GM12891 (cell line): ENCODE data around the gene TXNDC8.

Experiments
- DNase-seq: peaks from one replicate; pipeline ENCODE4 v3.0.0; 2011; ENCODE audit warnings: low spot score; ENCODE audit not compliant: insufficient read length
- FAIRE-seq: peaks from 2 replicates; lab custom pipeline; 2011; peaks lifted over from hg19 to GRCh38; lab: Jason Lieb, UNC
- PAX5 ChIP-seq: IDR thresholded peaks from 2 replicates; pipeline ENCODE4 v1.6.1; 2011; ENCODE audit warnings: low read length, moderate library complexity, mild to moderate bottlenecking; ENCODE audit not compliant: insufficient read depth, severe bottlenecking
- POLR2A ChIP-seq: IDR thresholded peaks from 2 replicates; pipeline ENCODE4 v1.6.1; 2011; ENCODE audit warnings: low read depth, low read length, control low read depth
- POLR2AphosphoS5 ChIP-seq: IDR thresholded peaks from 2 replicates; pipeline ENCODE4 v1.6.1; 2011; ENCODE audit warnings: low read depth, low read length, control low read depth
- POU2F2 ChIP-seq: IDR thresholded peaks from 2 replicates; pipeline ENCODE4 v1.6.1; 2011; ENCODE audit warnings: low read depth, mild to moderate bottlenecking, control low read depth, low read length, moderate library complexity
- SPI1 ChIP-seq: IDR thresholded peaks from 2 replicates; pipeline ENCODE4 v1.6.1; 2011; ENCODE audit warnings: low read depth, low read length, control low read depth
- TAF1 ChIP-seq: IDR thresholded peaks from 2 replicates; pipeline ENCODE4 v1.6.1; 2011; ENCODE audit warnings: low read depth, low read length, control low read depth

TXNDC8 gene

GRCh38 chr9:110309681-110310080 lies 28.0 kb downstream of the TXNDC8 start:
- no peak for FAIRE-seq
- DNase-seq, result no peak
- TF ChIP-seq POLR2A (no peak), PAX5 (no peak)

- no peak for DNase-seq
Observed at GRCh38 chr9:110308633-110309038, 29.0 kb downstream of the TXNDC8 start.

GRCh38 chr9:110307191-110307590 lies 30.5 kb downstream of the TXNDC8 start:
- DNase-seq, result no peak
- FAIRE-seq, result no peak

More at GRCh38 chr9:110308633-110309038, 29.0 kb downstream of the TXNDC8 start:
- FAIRE-seq, result no peak
- TF ChIP-seq TAF1 (no peak), POLR2AphosphoS5 (no peak), PAX5 (no peak), SPI1 (no peak), POLR2A (no peak)

GRCh38 chr9:110303133-110303532 lies 34.5 kb downstream of the TXNDC8 start:
- TF ChIP-seq POU2F2 (no peak), POLR2AphosphoS5 (no peak), POLR2A (no peak), TAF1 (no peak), SPI1 (no peak), PAX5 (no peak)
- DNase-seq (no peak), FAIRE-seq (no peak)

More at GRCh38 chr9:110307191-110307590, 30.5 kb downstream of the TXNDC8 start:
- TF ChIP-seq TAF1, result no peak
- TF ChIP-seq POLR2A, result no peak
- no peak for TF ChIP-seq POU2F2
- TF ChIP-seq PAX5, result no peak
- no peak for TF ChIP-seq SPI1
- TF ChIP-seq POLR2AphosphoS5, result no peak

GRCh38 chr9:110298043-110298605 lies 39.5 kb downstream of the TXNDC8 start:
- TF ChIP-seq POU2F2 (no peak), SPI1 (no peak), TAF1 (no peak), PAX5 (no peak), POLR2A (no peak), POLR2AphosphoS5 (no peak)
- DNase-seq (no peak), FAIRE-seq (no peak)

GRCh38 chr9:110293248-110293647 lies 44.4 kb downstream of the TXNDC8 start:
- no peak for DNase-seq
- no peak for FAIRE-seq
- TF ChIP-seq SPI1 (no peak), POU2F2 (no peak), PAX5 (no peak), TAF1 (no peak), POLR2A (no peak), POLR2AphosphoS5 (no peak)

- DNase-seq (no peak), FAIRE-seq (no peak)
- TF ChIP-seq PAX5, result no peak
Observed at GRCh38 chr9:110291921-110292557, 45.6 kb downstream of the TXNDC8 start.

- DNase-seq (no peak), FAIRE-seq (no peak)
- TF ChIP-seq PAX5, result no peak
- no peak for TF ChIP-seq SPI1
- TF ChIP-seq POLR2A, result no peak
- TF ChIP-seq TAF1, result no peak
- no peak for TF ChIP-seq POLR2AphosphoS5
- no peak for TF ChIP-seq POU2F2
Observed at GRCh38 chr9:110290001-110290400, 47.7 kb downstream of the TXNDC8 start.

- DNase-seq, result no peak
- FAIRE-seq, result no peak
- no peak for TF ChIP-seq TAF1
- TF ChIP-seq POU2F2, result no peak
- TF ChIP-seq PAX5, result no peak
- no peak for TF ChIP-seq POLR2AphosphoS5
- TF ChIP-seq POLR2A, result no peak
- TF ChIP-seq SPI1, result no peak
Observed at GRCh38 chr9:110288503-110288902, 49.2 kb downstream of the TXNDC8 start.

- DNase-seq (no peak), FAIRE-seq (no peak)
- TF ChIP-seq SPI1 (no peak), TAF1 (no peak), PAX5 (no peak), POLR2A (no peak), POLR2AphosphoS5 (no peak)
Observed at GRCh38 chr9:110287289-110287680, 50.4 kb downstream of the TXNDC8 start.
